GM23338 (cell line): ENCODE results near the gene PPP1R9B. TPM values are rescaled to one million over a fixed set of nuclear protein-coding genes. Genes with fewer than 3 reads are reported as not detected.

Experiments
- ATAC-seq: fragments of 200-7000 bp; cut with Tn5 transposase; 3 replicates; pipeline ENCODE4 v1.9.1; 2020
- DNase-seq: peaks from one replicate; pipeline ENCODE4 v3.0.0-alpha.2; 2015; ENCODE audit warnings: low spot score
- H2AFZ ChIP-seq: fragments of 200-600 bp; sonication (generic); 2 replicates; pipeline ENCODE4 v1.8.0; 2016; ENCODE audit warnings: antibody characterized with exemption, mild to moderate bottlenecking, moderate library complexity
- H3F3A ChIP-seq: fragments of 200-600 bp; sonication (generic); replicated peaks from 2 replicates; pipeline ENCODE4 v1.8.0; 2017; ENCODE audit warnings: antibody characterized with exemption, mixed run types, low read depth
- H3K27ac ChIP-seq: fragments of 200-600 bp; sonication (generic); 2 replicates; pipeline ENCODE4 v1.6.1; 2016; ENCODE audit warnings: low read depth
- H3K27me3 ChIP-seq: fragments of 200-600 bp; sonication (generic); 2 replicates; pipeline ENCODE4 v1.8.0; 2016; ENCODE audit warnings: mild to moderate bottlenecking, mixed run types, moderate library complexity; ENCODE audit not compliant: insufficient read depth
- H3K36me3 ChIP-seq: fragments of 200-600 bp; sonication (generic); 2 replicates; pipeline ENCODE4 v1.8.0; 2016; ENCODE audit warnings: mild to moderate bottlenecking; ENCODE audit not compliant: insufficient read depth
- H3K4me1 ChIP-seq: fragments of 200-600 bp; sonication (generic); 2 replicates; pipeline ENCODE4 v1.8.0; 2016; ENCODE audit warnings: mild to moderate bottlenecking, moderate library complexity; ENCODE audit not compliant: insufficient read depth
- H3K4me2 ChIP-seq: fragments of 200-600 bp; sonication (generic); 2 replicates; pipeline ENCODE4 v1.7.1; 2017; ENCODE audit warnings: mixed run types
- H3K4me3 ChIP-seq: fragments of 200-600 bp; sonication (generic); 2 replicates; pipeline ENCODE4 v1.6.1; 2016; ENCODE audit warnings: mixed run types
- H3K79me2 ChIP-seq: fragments of 200-600 bp; sonication (generic); replicated peaks from 2 replicates; pipeline ENCODE4 v1.8.0; 2017; ENCODE audit warnings: mild to moderate bottlenecking; ENCODE audit not compliant: insufficient read depth
- H3K9me2 ChIP-seq: fragments of 200-600 bp; sonication (generic); 2 replicates; pipeline ENCODE4 v1.8.0; 2017; ENCODE audit not compliant: insufficient read depth
- H4K20me1 ChIP-seq: fragments of 200-600 bp; sonication (generic); replicated peaks from 2 replicates; pipeline ENCODE4 v1.8.0; 2017; ENCODE audit warnings: mild to moderate bottlenecking; ENCODE audit not compliant: insufficient read depth
- H3K27ac Mint-ChIP-seq: 2 replicates; pipeline ENCODE4 v1.8.0; 2020; ENCODE audit warnings: inconsistent platforms, mild to moderate bottlenecking, moderate library complexity, mixed read lengths
- H3K27me3 Mint-ChIP-seq: 3 replicates; pipeline ENCODE4 v1.8.0; 2022; ENCODE audit warnings: low read depth, mild to moderate bottlenecking, moderate library complexity, mixed read lengths, inconsistent platforms; ENCODE audit not compliant: insufficient read depth, poor library complexity
- H3K36me3 Mint-ChIP-seq: 3 replicates; pipeline ENCODE4 v1.8.0; 2021; ENCODE audit warnings: low read depth, mild to moderate bottlenecking, inconsistent platforms, moderate library complexity, mixed read lengths
- H3K4me1 Mint-ChIP-seq: 3 replicates; pipeline ENCODE4 v1.8.0; 2020; ENCODE audit warnings: mild to moderate bottlenecking, inconsistent platforms, mixed read lengths
- H3K4me3 Mint-ChIP-seq: 3 replicates; pipeline ENCODE4 v1.8.0; 2021; ENCODE audit warnings: moderate library complexity, mild to moderate bottlenecking, inconsistent platforms, mixed read lengths
- H3K9me3 Mint-ChIP-seq: 3 replicates; pipeline ENCODE4 v1.8.0; 2020; ENCODE audit warnings: moderate library complexity, mild to moderate bottlenecking, inconsistent platforms, mixed read lengths
- CREB1 ChIP-seq: fragments of 250-450 bp; sonication (Bioruptor Pico); IDR thresholded peaks from 2 replicates; pipeline ENCODE4 v1.5.0; 2020; ENCODE audit warnings: low read depth, mild to moderate bottlenecking, moderate library complexity
- EZH2 ChIP-seq: fragments of 200-600 bp; sonication (generic); IDR thresholded peaks from one replicate; pipeline ENCODE4 v1.8.0; 2017; ENCODE audit warnings: antibody characterized with exemption, mild to moderate bottlenecking, low read depth; ENCODE audit not compliant: unreplicated experiment
- polyA plus RNA-seq: library from polyadenylated mRNA; unstranded; fragments of >200 nt; fragmentation: Nextera tagmentation; extraction: Ambion mirVana; gene quantifications from 2 replicates; pipeline ENCODE4 v1.2.1, GENCODE V29; 2016
- total RNA-seq: library from RNA; depleted of rRNA; stranded (reverse); fragments of >200 nt; shearing (Covaris generic); gene quantifications from 2 replicates; pipeline ENCODE4 v1.2.3, GENCODE V29; 2014
- TF ChIP-seq, protein P1 (sequence below): fragments of 250-450 bp; sonication (Bioruptor Pico); IDR thresholded peaks from 2 replicates; pipeline ENCODE4 v1.5.0; 2020; ENCODE audit warnings: mild to moderate bottlenecking, moderate library complexity
- TF ChIP-seq, protein P2 (sequence below), 2 experiments: fragments of 200-600 bp in 1 of 2; sonication (generic) in 1 of 2; conservative IDR thresholded peaks; 2 replicates each; pipeline versions ENCODE4 v1.5.1 to v1.6.1; 2016 to 2017; ENCODE audit warnings: antibody characterized with exemption in 2 of 2, low read depth in 2 of 2, mild to moderate bottlenecking in 2 of 2, moderate library complexity in 1 of 2

The PPP1R9B gene
- total and polyA plus RNA-seq, 2 experiments from 2014 or later = 2.1 to 10.5 TPM

DNA sequence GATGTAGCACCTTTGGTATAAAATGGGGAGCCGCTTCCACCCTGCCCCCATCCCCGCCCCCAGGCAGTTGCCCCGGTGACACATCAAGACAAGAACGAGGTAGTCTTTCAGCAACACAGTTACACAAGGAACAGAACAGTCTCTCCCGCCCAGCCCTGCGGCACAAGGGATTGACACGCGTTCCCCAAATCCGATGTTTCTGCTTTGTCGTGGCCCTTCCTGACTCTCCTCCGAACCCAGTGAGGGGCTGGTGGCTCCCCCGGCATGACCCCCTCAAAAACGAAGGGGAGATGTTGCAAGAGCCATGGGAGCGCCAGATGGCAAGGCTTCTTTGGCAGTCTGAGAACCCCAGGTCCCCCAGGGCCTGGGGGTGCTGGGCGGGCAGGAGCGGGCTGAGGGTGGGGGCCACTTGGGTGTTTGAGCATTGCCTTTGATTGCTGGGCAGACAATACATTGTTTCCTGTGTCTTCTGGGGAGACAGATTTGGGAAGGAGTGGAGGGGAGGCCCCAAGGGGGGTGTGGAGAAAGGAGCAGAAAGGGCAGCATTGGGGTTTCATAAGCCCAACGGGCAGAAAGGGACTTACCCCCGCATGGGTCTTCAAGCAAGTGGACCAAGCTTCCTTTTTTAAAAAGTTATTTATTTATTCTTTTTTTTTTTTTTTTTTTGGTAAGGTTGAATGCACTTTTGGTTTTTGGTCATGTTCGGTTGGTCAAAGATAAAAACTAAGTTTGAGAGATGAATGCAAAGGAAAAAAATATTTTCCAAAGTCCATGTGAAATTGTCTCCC is 34.3 kb upstream of the PPP1R9B start (continued):
- TF ChIP-seq, protein P1, sequence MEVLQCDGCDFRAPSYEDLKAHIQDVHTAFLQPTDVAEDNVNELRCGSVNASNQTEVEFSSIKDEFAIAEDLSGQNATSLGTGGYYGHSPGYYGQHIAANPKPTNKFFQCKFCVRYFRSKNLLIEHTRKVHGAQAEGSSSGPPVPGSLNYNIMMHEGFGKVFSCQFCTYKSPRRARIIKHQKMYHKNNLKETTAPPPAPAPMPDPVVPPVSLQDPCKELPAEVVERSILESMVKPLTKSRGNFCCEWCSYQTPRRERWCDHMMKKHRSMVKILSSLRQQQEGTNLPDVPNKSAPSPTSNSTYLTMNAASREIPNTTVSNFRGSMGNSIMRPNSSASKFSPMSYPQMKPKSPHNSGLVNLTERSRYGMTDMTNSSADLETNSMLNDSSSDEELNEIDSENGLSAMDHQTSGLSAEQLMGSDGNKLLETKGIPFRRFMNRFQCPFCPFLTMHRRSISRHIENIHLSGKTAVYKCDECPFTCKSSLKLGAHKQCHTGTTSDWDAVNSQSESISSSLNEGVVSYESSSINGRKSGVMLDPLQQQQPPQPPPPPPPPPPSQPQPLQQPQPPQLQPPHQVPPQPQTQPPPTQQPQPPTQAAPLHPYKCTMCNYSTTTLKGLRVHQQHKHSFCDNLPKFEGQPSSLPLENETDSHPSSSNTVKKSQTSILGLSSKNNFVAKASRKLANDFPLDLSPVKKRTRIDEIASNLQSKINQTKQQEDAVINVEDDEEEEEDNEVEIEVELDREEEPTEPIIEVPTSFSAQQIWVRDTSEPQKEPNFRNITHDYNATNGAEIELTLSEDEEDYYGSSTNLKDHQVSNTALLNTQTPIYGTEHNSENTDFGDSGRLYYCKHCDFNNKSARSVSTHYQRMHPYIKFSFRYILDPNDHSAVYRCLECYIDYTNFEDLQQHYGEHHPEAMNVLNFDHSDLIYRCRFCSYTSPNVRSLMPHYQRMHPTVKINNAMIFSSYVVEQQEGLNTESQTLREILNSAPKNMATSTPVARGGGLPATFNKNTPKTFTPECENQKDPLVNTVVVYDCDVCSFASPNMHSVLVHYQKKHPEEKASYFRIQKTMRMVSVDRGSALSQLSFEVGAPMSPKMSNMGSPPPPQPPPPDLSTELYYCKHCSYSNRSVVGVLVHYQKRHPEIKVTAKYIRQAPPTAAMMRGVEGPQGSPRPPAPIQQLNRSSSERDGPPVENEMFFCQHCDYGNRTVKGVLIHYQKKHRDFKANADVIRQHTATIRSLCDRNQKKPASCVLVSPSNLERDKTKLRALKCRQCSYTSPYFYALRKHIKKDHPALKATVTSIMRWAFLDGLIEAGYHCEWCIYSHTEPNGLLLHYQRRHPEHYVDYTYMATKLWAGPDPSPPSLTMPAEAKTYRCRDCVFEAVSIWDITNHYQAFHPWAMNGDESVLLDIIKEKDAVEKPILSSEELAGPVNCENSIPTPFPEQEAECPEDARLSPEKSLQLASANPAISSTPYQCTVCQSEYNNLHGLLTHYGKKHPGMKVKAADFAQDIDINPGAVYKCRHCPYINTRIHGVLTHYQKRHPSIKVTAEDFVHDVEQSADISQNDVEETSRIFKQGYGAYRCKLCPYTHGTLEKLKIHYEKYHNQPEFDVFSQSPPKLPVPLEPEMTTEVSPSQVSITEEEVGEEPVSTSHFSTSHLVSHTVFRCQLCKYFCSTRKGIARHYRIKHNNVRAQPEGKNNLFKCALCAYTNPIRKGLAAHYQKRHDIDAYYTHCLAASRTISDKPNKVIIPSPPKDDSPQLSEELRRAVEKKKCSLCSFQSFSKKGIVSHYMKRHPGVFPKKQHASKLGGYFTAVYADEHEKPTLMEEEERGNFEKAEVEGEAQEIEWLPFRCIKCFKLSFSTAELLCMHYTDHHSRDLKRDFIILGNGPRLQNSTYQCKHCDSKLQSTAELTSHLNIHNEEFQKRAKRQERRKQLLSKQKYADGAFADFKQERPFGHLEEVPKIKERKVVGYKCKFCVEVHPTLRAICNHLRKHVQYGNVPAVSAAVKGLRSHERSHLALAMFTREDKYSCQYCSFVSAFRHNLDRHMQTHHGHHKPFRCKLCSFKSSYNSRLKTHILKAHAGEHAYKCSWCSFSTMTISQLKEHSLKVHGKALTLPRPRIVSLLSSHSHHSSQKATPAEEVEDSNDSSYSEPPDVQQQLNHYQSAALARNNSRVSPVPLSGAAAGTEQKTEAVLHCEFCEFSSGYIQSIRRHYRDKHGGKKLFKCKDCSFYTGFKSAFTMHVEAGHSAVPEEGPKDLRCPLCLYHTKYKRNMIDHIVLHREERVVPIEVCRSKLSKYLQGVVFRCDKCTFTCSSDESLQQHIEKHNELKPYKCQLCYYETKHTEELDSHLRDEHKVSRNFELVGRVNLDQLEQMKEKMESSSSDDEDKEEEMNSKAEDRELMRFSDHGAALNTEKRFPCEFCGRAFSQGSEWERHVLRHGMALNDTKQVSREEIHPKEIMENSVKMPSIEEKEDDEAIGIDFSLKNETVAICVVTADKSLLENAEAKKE (CRISPR knock-in tag) = no peak
- TF ChIP-seq CREB1 (CRISPR knock-in tag) = no peak

DNA sequence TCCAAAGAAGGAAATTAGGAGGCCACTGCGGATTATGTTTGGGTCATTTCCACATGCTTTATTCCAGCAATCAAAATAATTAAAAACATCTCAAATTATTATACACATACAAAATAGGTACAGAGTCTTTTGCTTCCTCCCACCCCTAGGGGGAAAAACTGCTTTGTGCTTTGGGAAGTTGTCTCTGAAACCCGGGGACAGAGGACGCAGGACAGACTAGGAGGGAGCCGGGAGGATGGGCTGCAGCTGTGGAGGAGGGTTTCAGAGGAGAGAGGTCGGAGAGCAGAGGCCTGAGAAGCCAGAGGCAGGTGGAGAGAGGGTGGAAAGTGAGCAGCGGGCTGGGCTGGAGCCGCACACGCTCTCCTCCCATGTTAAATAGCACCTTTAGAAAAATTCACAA is 33.6 kb upstream of the PPP1R9B start:
- peak overlapping the region; percentile 11; the same call in 1 of the 2 replicates for H3K4me2 ChIP-seq
- H3K79me2 ChIP-seq = no peaks in the 10 kb centered on the region
- H3K36me3 ChIP-seq = no peaks in the 10 kb centered on the region
- no peaks in the 10 kb centered on the region for H3K9me2 ChIP-seq
- Mint-ChIP-seq H3K27ac (no peak overlapping the region), H3K9me3 (no peaks in the 10 kb centered on the region), H3K36me3 (peaks cover 23% of the 10 kb centered on the region), H3K27me3 (peaks cover 21% of the 10 kb centered on the region), H3K4me1 (peaks cover 32% of the 10 kb centered on the region), H3K4me3 (peak overlapping the region; percentile 42; the same call in 1 of the 3 replicates)
- peak; percentile 82 for ATAC-seq
- 0 out of 2 replicates have a peak overlapping the region, but pooled peaks have one; percentile 3 for H3K4me3 ChIP-seq
- H3K27me3 ChIP-seq = no peaks in the 10 kb centered on the region
- DNase-seq = peak; percentile 70
- no peaks in the 10 kb centered on the region for H3F3A ChIP-seq
- TF ChIP-seq, protein P2, sequence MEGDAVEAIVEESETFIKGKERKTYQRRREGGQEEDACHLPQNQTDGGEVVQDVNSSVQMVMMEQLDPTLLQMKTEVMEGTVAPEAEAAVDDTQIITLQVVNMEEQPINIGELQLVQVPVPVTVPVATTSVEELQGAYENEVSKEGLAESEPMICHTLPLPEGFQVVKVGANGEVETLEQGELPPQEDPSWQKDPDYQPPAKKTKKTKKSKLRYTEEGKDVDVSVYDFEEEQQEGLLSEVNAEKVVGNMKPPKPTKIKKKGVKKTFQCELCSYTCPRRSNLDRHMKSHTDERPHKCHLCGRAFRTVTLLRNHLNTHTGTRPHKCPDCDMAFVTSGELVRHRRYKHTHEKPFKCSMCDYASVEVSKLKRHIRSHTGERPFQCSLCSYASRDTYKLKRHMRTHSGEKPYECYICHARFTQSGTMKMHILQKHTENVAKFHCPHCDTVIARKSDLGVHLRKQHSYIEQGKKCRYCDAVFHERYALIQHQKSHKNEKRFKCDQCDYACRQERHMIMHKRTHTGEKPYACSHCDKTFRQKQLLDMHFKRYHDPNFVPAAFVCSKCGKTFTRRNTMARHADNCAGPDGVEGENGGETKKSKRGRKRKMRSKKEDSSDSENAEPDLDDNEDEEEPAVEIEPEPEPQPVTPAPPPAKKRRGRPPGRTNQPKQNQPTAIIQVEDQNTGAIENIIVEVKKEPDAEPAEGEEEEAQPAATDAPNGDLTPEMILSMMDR (conservative IDR thresholded peaks at IDR 0.05; ENCODE audit: low read depth in 2 of 2) = peak in 1 of 2 experiments; percentile 23; a peak in 1 of 4 replicates
- no peak for TF ChIP-seq EZH2
- no peaks in the 10 kb centered on the region for H4K20me1 ChIP-seq
- peaks cover 27% of the 10 kb centered on the region for H3K4me1 ChIP-seq
- H3K27ac ChIP-seq = no peak overlapping the region
- H2AFZ ChIP-seq = no peak overlapping the region
